OCI-LY1 (cell line): ENCODE data around the gene CTXND1.

Experiments used
- H2AFZ ChIP-seq: fragments of 200-600 bp; sonication (generic), shearing (Covaris generic); 2 replicates; pipeline ENCODE4 v1.6.0; 2014; ENCODE audit warnings: antibody characterized with exemption, mild to moderate bottlenecking, low read length
- H3F3A ChIP-seq: fragments of 200-600 bp; sonication (generic), shearing (Covaris generic); 2 replicates; pipeline ENCODE4 v1.6.0; 2014; ENCODE audit warnings: mild to moderate bottlenecking, antibody characterized with exemption, low read length, moderate library complexity; ENCODE audit not compliant: insufficient read depth
- H3K27ac ChIP-seq: fragments of 200-600 bp; sonication (generic); 2 replicates; pipeline ENCODE4 v1.5.1; 2014; ENCODE audit warnings: low read length, mixed run types, mild to moderate bottlenecking, low read depth; ENCODE audit not compliant: poor library complexity, severe bottlenecking
- H3K27me3 ChIP-seq: fragments of 200-600 bp; sonication (generic); 2 replicates; pipeline ENCODE4 v1.6.0; 2014; ENCODE audit warnings: antibody characterized with exemption, mild to moderate bottlenecking, low read length, moderate library complexity; ENCODE audit not compliant: insufficient read depth
- H3K36me3 ChIP-seq: fragments of 200-600 bp; sonication (generic); 2 replicates; pipeline ENCODE4 v1.6.1; 2014; ENCODE audit warnings: mild to moderate bottlenecking, antibody characterized with exemption, low read length, moderate library complexity, mixed read lengths; ENCODE audit not compliant: insufficient read depth
- H3K4me1 ChIP-seq: fragments of 200-600 bp; sonication (generic); 2 replicates; pipeline ENCODE4 v1.5.1; 2014; ENCODE audit warnings: mild to moderate bottlenecking, low read length, moderate library complexity; ENCODE audit not compliant: insufficient read depth, severe bottlenecking
- H3K4me2 ChIP-seq: fragments of 200-600 bp; sonication (generic), shearing (Covaris generic); 2 replicates; pipeline ENCODE4 v1.6.1; 2014; ENCODE audit warnings: low read length
- H3K4me3 ChIP-seq: fragments of 200-600 bp; sonication (generic); 2 replicates; pipeline ENCODE4 v1.5.1; 2014; ENCODE audit warnings: low read length, low read depth, mild to moderate bottlenecking, mixed read lengths; ENCODE audit not compliant: poor library complexity, severe bottlenecking
- H3K79me2 ChIP-seq: fragments of 200-600 bp; shearing (Covaris generic); 2 replicates; pipeline ENCODE4 v1.6.1; 2016; ENCODE audit warnings: mixed run types, low read length, mixed read lengths; ENCODE audit not compliant: insufficient read depth
- H3K9ac ChIP-seq: fragments of 200-600 bp; sonication (generic), shearing (Covaris generic); 2 replicates; pipeline ENCODE4 v1.6.1; 2014; ENCODE audit warnings: mild to moderate bottlenecking, low read length, mixed read lengths
- H3K9me2 ChIP-seq: fragments of 200-600 bp; sonication (generic), shearing (Covaris generic); 2 replicates; pipeline ENCODE4 v1.6.1; 2014; ENCODE audit warnings: low read depth, mild to moderate bottlenecking, low read length, mixed read lengths
- H3K9me3 ChIP-seq: fragments of 200-600 bp; shearing (Covaris generic); 2 replicates; pipeline ENCODE4 v1.6.1; 2014; ENCODE audit warnings: low read length, mixed read lengths
- H4K20me1 ChIP-seq: fragments of 200-600 bp; sonication (generic), shearing (Covaris generic); 2 replicates; pipeline ENCODE4 v1.6.0; 2016; ENCODE audit warnings: mild to moderate bottlenecking, low read length; ENCODE audit not compliant: insufficient read depth
- CTCF ChIP-seq: fragments of 200-600 bp; sonication (generic), shearing (Covaris generic); IDR thresholded peaks from 2 replicates; pipeline ENCODE4 v1.5.1; 2017; ENCODE audit warnings: mild to moderate bottlenecking, antibody characterized with exemption, low read length, moderate library complexity, mixed read lengths
- EZH2 ChIP-seq: fragments of 200-600 bp; sonication (generic), shearing (Covaris generic); IDR thresholded peaks from 2 replicates; pipeline ENCODE4 v1.8.0; 2017; ENCODE audit warnings: borderline replicate concordance, mixed run types, mild to moderate bottlenecking, antibody characterized with exemption, low read length, moderate library complexity, mixed read lengths

Gene CTXND1

DNA sequence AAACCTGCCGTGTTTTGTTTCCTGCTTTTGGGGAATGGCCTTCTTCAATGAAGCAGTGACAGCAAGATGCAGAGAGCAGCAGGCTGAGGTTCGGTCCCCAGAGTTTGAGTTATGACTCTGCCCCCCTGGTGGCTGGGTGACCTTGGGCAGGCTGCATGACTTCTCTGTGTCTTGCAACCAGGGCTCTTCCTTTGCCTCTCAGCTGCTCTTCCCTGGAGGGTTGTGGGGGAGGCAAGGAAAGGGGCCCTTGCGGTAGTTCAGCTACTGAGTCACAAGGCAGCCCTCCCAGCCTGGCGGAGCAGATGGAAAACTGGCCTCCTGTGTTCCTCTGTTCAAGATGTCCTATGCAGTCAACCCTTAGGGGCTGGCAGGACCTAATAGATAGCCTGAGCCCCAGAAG, 17.1 kb downstream of the CTXND1 start:
- H3K27ac ChIP-seq, result no peak overlapping the region
- no peak overlapping the region for H2AFZ ChIP-seq
- H3K9ac ChIP-seq, result no peak overlapping the region
- H3K27me3 ChIP-seq, result no peaks in the 10 kb centered on the region
- TF ChIP-seq EZH2 (no peak), CTCF (peak; percentile 62)
- H3K79me2 ChIP-seq, result no peaks in the 10 kb centered on the region
- H3K9me3 ChIP-seq, result no peaks in the 10 kb centered on the region
- no peaks in the 10 kb centered on the region for H3K4me1 ChIP-seq
- H3K36me3 ChIP-seq, result no peaks in the 10 kb centered on the region
- H3K4me2 ChIP-seq, result no peak overlapping the region
- no peaks in the 10 kb centered on the region for H3K9me2 ChIP-seq
- H3F3A ChIP-seq, result no peaks in the 10 kb centered on the region
- no peaks in the 10 kb centered on the region for H4K20me1 ChIP-seq
- H3K4me3 ChIP-seq, result no peak overlapping the region

GRCh38 chr15:80233581-80233980, 18.4 kb downstream of the CTXND1 start:
- Histone ChIP-seq H3F3A (no peaks in the 10 kb centered on the region), H3K9ac (no peak overlapping the region), H3K4me1 (no peaks in the 10 kb centered on the region), H3K27me3 (no peaks in the 10 kb centered on the region), H4K20me1 (no peaks in the 10 kb centered on the region), H3K36me3 (no peaks in the 10 kb centered on the region), H3K4me2 (no peak overlapping the region), H3K9me3 (no peaks in the 10 kb centered on the region), H3K79me2 (no peaks in the 10 kb centered on the region), H3K27ac (no peak overlapping the region), H3K4me3 (no peak overlapping the region), H2AFZ (no peak overlapping the region), H3K9me2 (no peaks in the 10 kb centered on the region)
- TF ChIP-seq EZH2 (no peak), CTCF (no peak)

DNA sequence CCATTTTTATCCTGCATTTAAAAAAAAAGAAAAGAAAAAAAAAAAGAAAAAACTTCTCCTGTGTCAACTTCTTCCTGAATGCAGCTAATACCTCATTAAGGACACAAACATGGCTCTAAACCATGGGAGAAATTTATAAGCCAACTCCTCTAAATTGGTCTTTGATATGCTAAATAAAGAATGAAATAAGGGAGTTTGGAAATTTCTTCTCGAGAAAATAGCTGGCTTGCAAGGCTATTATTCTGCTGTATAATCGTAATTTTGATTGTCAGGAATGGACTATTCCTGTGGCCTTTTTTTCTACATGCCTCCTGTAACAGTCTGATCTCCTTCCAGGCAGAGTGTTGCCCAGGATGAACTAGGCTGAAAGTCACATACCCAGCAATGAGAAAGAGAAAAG, 20.6 kb downstream of the CTXND1 start:
- H3K9me2 ChIP-seq, result no peaks in the 10 kb centered on the region
- no peak overlapping the region for H3K27ac ChIP-seq
- H2AFZ ChIP-seq, result no peak overlapping the region
- no peaks in the 10 kb centered on the region for H3K36me3 ChIP-seq
- TF ChIP-seq CTCF, result no peak
- TF ChIP-seq EZH2, result no peak
- H3K4me2 ChIP-seq, result no peak overlapping the region
- no peaks in the 10 kb centered on the region for H3K9me3 ChIP-seq
- H3K27me3 ChIP-seq, result no peaks in the 10 kb centered on the region
- H3K4me1 ChIP-seq, result no peaks in the 10 kb centered on the region
- H3K9ac ChIP-seq, result no peak overlapping the region
- no peak overlapping the region for H3K4me3 ChIP-seq
- no peaks in the 10 kb centered on the region for H3F3A ChIP-seq
- no peaks in the 10 kb centered on the region for H4K20me1 ChIP-seq
- H3K79me2 ChIP-seq, result no peaks in the 10 kb centered on the region
